ENCODE data around the gene INAFM2. TPM values are rescaled to one million over a fixed set of nuclear protein-coding genes. Genes with fewer than 3 reads are reported as not detected.
A peak's percentile ranks its signal among the peaks of the same experiment; 100 is the strongest.

The INAFM2 gene
- total RNA-seq, 1 experiment from 2014 or later = 8.8 TPM

GRCh38 chr15:40312370-40313158 lies 10.9 kb upstream of the INAFM2 start:
- intact Hi-C loops (cut with micrococcal nuclease) = loop anchor here (10.0 kb wide), 1 partner anchor 628 kb away; no protein-coding TSS in a partner anchor
- H3K4me3 ChIP-seq (replicated peaks in 1 of 2; ENCODE audit: low read depth in 1 of 2, low read length in 2 of 2) = no peak overlapping the region
- ChIA-PET CTCF (interaction anchor here (1.0 to 9.7 kb wide), 5 partner anchors 23 to 38 kb away, joined by 3 to 134 read pairs (median 3); partner anchors contain the start of gene ANKRD63), POLR2A (interaction anchor here (0.8 kb wide), 1 partner anchor 34 kb away, joined by 4 read pairs; no protein-coding TSS in a partner anchor), RAD21 (ENCODE audit: low non-redundant PET in 1 of 2, low total read pairs in 2 of 2, uncharacterized antibody in 2 of 2, unreplicated experiment in 2 of 2) (no interaction called here)
- H3K4me2 ChIP-seq (ENCODE audit: low read length) = no peak overlapping the region
- no peak overlapping the region for H2AFZ ChIP-seq (ENCODE audit: low read depth, low read length, poor library complexity, severe bottlenecking)
- DNase-seq (ENCODE audit: low read depth, low spot score) (no peak), ATAC-seq (no peak)
- H3K27ac ChIP-seq (ENCODE audit: low read depth, low read length) = no peak overlapping the region
- no peak overlapping the region for H3K9ac ChIP-seq (ENCODE audit: low read length)
- no peaks in the 10 kb centered on the region for H3K79me2 ChIP-seq (ENCODE audit: insufficient read depth, low read length)
- BruUV-seq (replicated peaks) = no TSS peak
- no peaks in the 10 kb centered on the region for H4K20me1 ChIP-seq (ENCODE audit: insufficient read depth)
- no peaks in the 10 kb centered on the region for H3K9me2 ChIP-seq (ENCODE audit: insufficient read depth)
- H3K9me3 ChIP-seq (ENCODE audit: control insufficient read depth in 1 of 2, insufficient read depth in 1 of 2, low read depth in 1 of 2, low read length in 2 of 2) = no peaks in the 10 kb centered on the region
- peaks cover 8 to 22% of the 10 kb centered on the region in 2 experiments; a peak in 3 of 4 replicates for H3K4me1 ChIP-seq (ENCODE audit: control insufficient read depth in 1 of 2, insufficient read depth in 2 of 2, low read length in 2 of 2)
- H3K36me3 ChIP-seq (ENCODE audit: control insufficient read depth in 1 of 2, insufficient read depth in 2 of 2, low read length in 2 of 2) = no peaks in the 10 kb centered on the region
- no peak for TF ChIP-seq FOSL1 (IDR thresholded peaks at IDR 0.05; ENCODE audit: low read depth)
- TF ChIP-seq POLR2AphosphoS5 (IDR thresholded peaks at IDR 0.05; ENCODE audit: low read depth, low read length) = no peak
- no peak for TF ChIP-seq SIN3A (IDR thresholded peaks at IDR 0.05; ENCODE audit: low read depth)
- no peak for TF ChIP-seq CEBPB (IDR thresholded peaks at IDR 0.05; ENCODE audit: low read depth)
- 0 out of 2 replicates have a peak, but pooled peaks cover 6% of the 10 kb centered on the region for H3K27me3 ChIP-seq (ENCODE audit: insufficient read depth, low read length)

DNA sequence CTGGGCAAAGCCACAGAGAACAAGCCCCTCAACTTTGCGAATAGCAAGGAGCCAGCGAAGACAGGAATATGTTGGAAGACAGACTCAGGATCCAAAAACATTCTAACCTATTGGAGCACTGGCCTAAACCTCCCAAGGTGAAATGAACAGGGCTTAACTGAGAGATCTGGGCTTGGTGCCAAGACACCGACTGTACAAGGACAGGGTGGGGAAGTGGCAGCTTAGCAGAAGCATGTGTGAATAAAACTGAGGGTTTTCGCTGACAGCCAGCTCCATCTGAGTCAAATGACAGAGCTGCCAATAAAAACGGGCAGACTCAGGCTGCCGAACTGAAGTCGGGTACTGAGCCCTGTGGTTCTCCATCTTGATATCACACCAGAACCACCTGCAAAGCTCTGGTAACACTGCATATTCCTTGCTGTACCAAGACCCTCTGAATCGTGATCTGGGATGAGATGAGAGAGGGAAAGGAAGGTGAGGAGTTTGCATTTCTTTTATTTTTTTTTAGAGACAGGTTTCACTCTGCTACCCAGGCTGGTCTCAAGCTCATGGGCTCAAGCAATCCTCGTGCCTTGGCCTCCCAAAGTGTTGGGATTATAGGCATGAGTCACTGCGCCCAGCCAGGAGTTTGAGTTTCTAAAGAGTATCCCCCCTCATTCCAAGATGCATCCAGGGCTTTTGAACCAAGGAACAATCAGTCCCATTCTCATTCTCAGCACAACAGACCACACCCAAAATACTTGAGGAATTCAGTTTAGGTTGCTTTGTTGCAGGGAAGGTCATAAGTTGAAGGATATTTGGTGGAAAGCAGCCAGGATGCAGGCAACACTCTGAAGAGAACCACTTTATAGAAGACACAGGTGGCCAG lies 9.7 kb upstream of the INAFM2 start:
- Histone ChIP-seq H2AFZ (ENCODE audit: low read depth, low read length, poor library complexity, severe bottlenecking) (peak overlapping the region; percentile 75), H3K9me3 (ENCODE audit: control insufficient read depth in 1 of 2, insufficient read depth in 1 of 2, low read depth in 1 of 2, low read length in 2 of 2) (no peaks in the 10 kb centered on the region), H3K9me2 (ENCODE audit: insufficient read depth) (no peaks in the 10 kb centered on the region), H3K4me2 (ENCODE audit: low read length) (peak overlapping the region; percentile 44), H3K27me3 (ENCODE audit: insufficient read depth, low read length) (0 out of 2 replicates have a peak, but pooled peaks cover 6% of the 10 kb centered on the region), H4K20me1 (ENCODE audit: insufficient read depth) (no peaks in the 10 kb centered on the region), H3K79me2 (ENCODE audit: insufficient read depth, low read length) (no peaks in the 10 kb centered on the region), H3K27ac (ENCODE audit: low read depth, low read length) (no peak overlapping the region), H3K36me3 (ENCODE audit: control insufficient read depth in 1 of 2, insufficient read depth in 2 of 2, low read length in 2 of 2) (no peaks in the 10 kb centered on the region), H3K9ac (ENCODE audit: low read length) (no peak overlapping the region), H3K4me3 (replicated peaks in 1 of 2; ENCODE audit: low read depth in 1 of 2, low read length in 2 of 2) (no peak overlapping the region), H3K4me1 (ENCODE audit: control insufficient read depth in 1 of 2, insufficient read depth in 2 of 2, low read length in 2 of 2) (peaks cover 7 to 13% of the 10 kb centered on the region in 2 experiments; a peak in 3 of 4 replicates)
- no TSS peak for BruUV-seq (replicated peaks)
- CTCF ChIA-PET = interaction anchor here (9.7 kb wide), 1 partner anchor 34 kb away, joined by 134 read pairs; no protein-coding TSS in a partner anchor
- TF ChIP-seq, protein P1, sequence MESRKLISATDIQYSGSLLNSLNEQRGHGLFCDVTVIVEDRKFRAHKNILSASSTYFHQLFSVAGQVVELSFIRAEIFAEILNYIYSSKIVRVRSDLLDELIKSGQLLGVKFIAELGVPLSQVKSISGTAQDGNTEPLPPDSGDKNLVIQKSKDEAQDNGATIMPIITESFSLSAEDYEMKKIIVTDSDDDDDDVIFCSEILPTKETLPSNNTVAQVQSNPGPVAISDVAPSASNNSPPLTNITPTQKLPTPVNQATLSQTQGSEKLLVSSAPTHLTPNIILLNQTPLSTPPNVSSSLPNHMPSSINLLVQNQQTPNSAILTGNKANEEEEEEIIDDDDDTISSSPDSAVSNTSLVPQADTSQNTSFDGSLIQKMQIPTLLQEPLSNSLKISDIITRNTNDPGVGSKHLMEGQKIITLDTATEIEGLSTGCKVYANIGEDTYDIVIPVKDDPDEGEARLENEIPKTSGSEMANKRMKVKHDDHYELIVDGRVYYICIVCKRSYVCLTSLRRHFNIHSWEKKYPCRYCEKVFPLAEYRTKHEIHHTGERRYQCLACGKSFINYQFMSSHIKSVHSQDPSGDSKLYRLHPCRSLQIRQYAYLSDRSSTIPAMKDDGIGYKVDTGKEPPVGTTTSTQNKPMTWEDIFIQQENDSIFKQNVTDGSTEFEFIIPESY (IDR thresholded peaks at IDR 0.05; ENCODE audit: extremely low read depth, insufficient replicate concordance, low read length) = no peak
- no peak for TF ChIP-seq EZH2 (IDR thresholded peaks at IDR 0.05)
- TF ChIP-seq ELF1 (IDR thresholded peaks at IDR 0.05; ENCODE audit: borderline replicate concordance, low read depth) = no peak
- POLR2A ChIA-PET = no interaction called here
- ATAC-seq (no peak), DNase-seq (ENCODE audit: low read depth, low spot score) (no peak)
- RAD21 ChIA-PET (ENCODE audit: low non-redundant PET in 1 of 2, low total read pairs in 2 of 2, uncharacterized antibody in 2 of 2, unreplicated experiment in 2 of 2) = interaction anchor here in 1 of 2 experiments (1.1 kb wide), 1 partner anchor 24 kb away, joined by 3 read pairs; no protein-coding TSS in a partner anchor
- intact Hi-C loops (cut with micrococcal nuclease) = loop anchor here (10.0 kb wide), 1 partner anchor 629 kb away; no protein-coding TSS in a partner anchor

Measured in HCT116 (cell line).